Measurements from ENCODE around the gene ACKR2. TPM values are rescaled to one million over a fixed set of nuclear protein-coding genes. Genes with fewer than 3 reads are reported as not detected.

ACKR2 gene
- total and polyA plus RNA-seq, 2 of the 13 experiments (the other 11 are each of a cell fraction or from before 2014, with no cell fraction given) = 1.1 to 1.9 TPM

- TF ChIP-seq ZSCAN5A (CRISPR knock-in tag; IDR thresholded peaks at IDR 0.05; ENCODE audit: borderline replicate concordance) (no peak), ZNF850 (CRISPR knock-in tag; conservative IDR thresholded peaks at IDR 0.05) (0 out of 2 replicates have a peak, but pooled peaks have one; percentile 16), SIN3A (IDR thresholded peaks at IDR 0.05; ENCODE audit: borderline replicate concordance, low read depth, low read length) (peak; percentile 38; the same call in 1 of the 2 replicates), NFIB (CRISPR knock-in tag; IDR thresholded peaks at IDR 0.05; ENCODE audit: borderline replicate concordance) (no peak), ZBTB49 (CRISPR knock-in tag; IDR thresholded peaks at IDR 0.05; ENCODE audit: borderline replicate concordance) (no peak), HNF4A (CRISPR knock-in tag; IDR thresholded peaks at IDR 0.05) (no peak), NFKB2 (CRISPR knock-in tag; IDR thresholded peaks at IDR 0.05; ENCODE audit: borderline replicate concordance) (0 out of 2 replicates have a peak, but pooled peaks have one; percentile 19), ZNF350 (CRISPR knock-in tag; IDR thresholded peaks at IDR 0.05; ENCODE audit: borderline replicate concordance, low read depth) (no peak), ZNF772 (CRISPR knock-in tag; IDR thresholded peaks at IDR 0.05) (0 out of 2 replicates have a peak, but pooled peaks have one; percentile 9), HIVEP1 (CRISPR knock-in tag; IDR thresholded peaks at IDR 0.05) (no peak), NR2C2 (CRISPR knock-in tag; IDR thresholded peaks at IDR 0.05; ENCODE audit: borderline replicate concordance) (peak; percentile 15; the same call in 1 of the 2 replicates), ZNF546 (CRISPR knock-in tag; conservative IDR thresholded peaks at IDR 0.05) (no peak), ZNF766 (CRISPR knock-in tag; IDR thresholded peaks at IDR 0.05; ENCODE audit: borderline replicate concordance) (peak; percentile 67; the same call in 1 of the 2 replicates), ELF1 (CRISPR knock-in tag; IDR thresholded peaks at IDR 0.05) (peak; percentile 50; the same call in 1 of the 2 replicates), RARA (CRISPR knock-in tag; IDR thresholded peaks at IDR 0.05) (peak; percentile 79), SAFB2 (CRISPR knock-in tag; IDR thresholded peaks at IDR 0.05; ENCODE audit: borderline replicate concordance, low read depth) (peak; percentile 87), ZNF256 (CRISPR knock-in tag; conservative IDR thresholded peaks at IDR 0.05) (no peak), HMGXB4 (CRISPR knock-in tag; IDR thresholded peaks at IDR 0.05; ENCODE audit: borderline replicate concordance in 1 of 2, low read depth in 1 of 2) (peak in 1 of 2 experiments; percentile 61; a peak in 1 of 4 replicates), GTF3A (CRISPR knock-in tag; conservative IDR thresholded peaks at IDR 0.05) (0 out of 2 replicates have a peak, but pooled peaks have one; percentile 10), TBL1XR1 (IDR thresholded peaks at IDR 0.05; ENCODE audit: borderline replicate concordance, low read length, partially characterized antibody) (no peak), RORA (CRISPR knock-in tag; IDR thresholded peaks at IDR 0.05) (no peak)
These were observed 5.7 kb upstream of the ACKR2 start (continued) for GRCh38 chr3:42803414-42804105.
